RWPE2 (cell line): ENCODE results near the gene RAD51C.
A peak's percentile ranks its signal among the peaks of the same experiment; 100 is the strongest.

Source experiments
- ATAC-seq: fragments of 200-7000 bp; cut with Tn5 transposase; 3 replicates; pipeline ENCODE4 v1.9.1; 2021; ENCODE audit warnings: low read depth
- DNase-seq: peaks from one replicate; pipeline ENCODE4 v3.0.0-alpha.2; 2020; ENCODE audit warnings: low spot score
- H3K27ac ChIP-seq: fragments of 450-650 bp; 2 replicates; pipeline ENCODE4 v1.5.1; 2017; ENCODE audit warnings: mild to moderate bottlenecking; ENCODE audit not compliant: poor library complexity, severe bottlenecking
- H3K27me3 ChIP-seq: fragments of 250-450 bp; sonication (Bioruptor Pico); 2 replicates; pipeline ENCODE4 v1.5.1; 2021; ENCODE audit warnings: mild to moderate bottlenecking, moderate library complexity; ENCODE audit not compliant: insufficient read depth, poor library complexity, severe bottlenecking
- H3K36me3 ChIP-seq: fragments of 250-450 bp; sonication (Bioruptor Pico); 2 replicates; pipeline ENCODE4 v1.5.1; 2020; ENCODE audit warnings: low read depth, mild to moderate bottlenecking, moderate library complexity
- H3K4me1 ChIP-seq: fragments of 250-450 bp; sonication (Bioruptor Pico); 2 replicates; pipeline ENCODE4 v1.5.1; 2021; ENCODE audit warnings: mild to moderate bottlenecking, moderate library complexity; ENCODE audit not compliant: insufficient read depth, poor library complexity, severe bottlenecking
- H3K4me3 ChIP-seq: fragments of 250-450 bp; sonication (Bioruptor Pico); 2 replicates; pipeline ENCODE4 v1.5.1; 2021; ENCODE audit warnings: mild to moderate bottlenecking, moderate library complexity; ENCODE audit not compliant: severe bottlenecking
- H3K9me3 ChIP-seq: fragments of 250-450 bp; sonication (Bioruptor Pico); 2 replicates; pipeline ENCODE4 v1.5.1; 2021; ENCODE audit warnings: mild to moderate bottlenecking, moderate library complexity; ENCODE audit not compliant: severe bottlenecking
- TF ChIP-seq, protein P1 (sequence below): fragments of 450-650 bp; IDR thresholded peaks from one replicate; pipeline ENCODE4 v1.5.1; 2017; ENCODE audit warnings: mild to moderate bottlenecking, moderate library complexity; ENCODE audit not compliant: poor library complexity, severe bottlenecking

Gene RAD51C

DNA sequence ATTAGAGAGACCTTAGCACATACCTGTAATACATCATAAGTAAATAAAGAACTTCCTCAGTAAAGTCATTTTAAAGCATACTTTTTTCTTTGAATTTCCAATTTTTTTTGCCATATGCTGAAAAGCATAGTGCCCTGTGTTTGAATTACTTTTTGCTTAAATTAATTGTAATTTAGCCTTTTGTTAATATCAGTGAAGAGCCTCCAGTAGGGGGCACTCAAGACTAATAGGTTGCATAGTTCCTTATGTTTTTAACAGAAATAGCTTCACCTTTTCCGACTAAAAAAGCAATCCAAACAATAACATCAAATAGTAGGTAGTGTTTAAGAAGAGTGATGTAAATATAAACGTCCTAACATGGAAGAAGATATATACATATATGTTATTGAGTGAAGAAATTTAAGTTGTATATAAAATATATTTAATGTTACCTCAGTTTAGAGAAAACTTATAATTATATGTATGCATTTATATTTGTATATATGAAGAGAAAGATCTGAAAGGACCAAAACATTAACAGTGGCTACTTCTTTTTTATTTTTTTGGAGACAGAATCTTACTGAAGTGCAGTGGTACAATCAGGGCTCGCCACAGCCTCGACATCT lies 18.6 kb downstream of the RAD51C start:
- no peak for DNase-seq
- Histone ChIP-seq H3K36me3 (peaks cover 32% of the 10 kb centered on the region), H3K4me3 (no peak overlapping the region), H3K27me3 (no peaks in the 10 kb centered on the region), H3K9me3 (no peaks in the 10 kb centered on the region), H3K27ac (no peak overlapping the region), H3K4me1 (no peaks in the 10 kb centered on the region)
- TF ChIP-seq, protein P1, sequence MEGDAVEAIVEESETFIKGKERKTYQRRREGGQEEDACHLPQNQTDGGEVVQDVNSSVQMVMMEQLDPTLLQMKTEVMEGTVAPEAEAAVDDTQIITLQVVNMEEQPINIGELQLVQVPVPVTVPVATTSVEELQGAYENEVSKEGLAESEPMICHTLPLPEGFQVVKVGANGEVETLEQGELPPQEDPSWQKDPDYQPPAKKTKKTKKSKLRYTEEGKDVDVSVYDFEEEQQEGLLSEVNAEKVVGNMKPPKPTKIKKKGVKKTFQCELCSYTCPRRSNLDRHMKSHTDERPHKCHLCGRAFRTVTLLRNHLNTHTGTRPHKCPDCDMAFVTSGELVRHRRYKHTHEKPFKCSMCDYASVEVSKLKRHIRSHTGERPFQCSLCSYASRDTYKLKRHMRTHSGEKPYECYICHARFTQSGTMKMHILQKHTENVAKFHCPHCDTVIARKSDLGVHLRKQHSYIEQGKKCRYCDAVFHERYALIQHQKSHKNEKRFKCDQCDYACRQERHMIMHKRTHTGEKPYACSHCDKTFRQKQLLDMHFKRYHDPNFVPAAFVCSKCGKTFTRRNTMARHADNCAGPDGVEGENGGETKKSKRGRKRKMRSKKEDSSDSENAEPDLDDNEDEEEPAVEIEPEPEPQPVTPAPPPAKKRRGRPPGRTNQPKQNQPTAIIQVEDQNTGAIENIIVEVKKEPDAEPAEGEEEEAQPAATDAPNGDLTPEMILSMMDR, result peak; percentile 90
- ATAC-seq, result no peak

DNA sequence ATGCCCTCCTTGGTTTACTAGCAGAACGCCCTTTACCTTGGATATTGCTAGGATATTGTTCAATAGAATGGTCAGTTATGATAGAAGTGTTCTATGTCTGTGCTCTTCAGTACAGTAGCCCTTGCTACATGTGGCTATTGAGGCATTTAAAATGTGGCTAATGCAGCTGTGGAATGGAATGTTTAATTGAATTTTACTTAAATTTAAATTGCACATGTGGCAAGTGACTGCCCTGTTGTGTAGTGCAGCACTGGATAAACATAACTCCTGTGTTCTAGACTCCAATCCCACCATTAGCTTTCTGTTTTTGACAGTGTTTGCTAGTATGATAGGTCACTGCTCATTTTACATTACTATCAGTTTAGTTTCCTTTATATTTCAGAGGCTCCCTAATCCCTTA lies 29.9 kb downstream of the RAD51C start:
- Histone ChIP-seq H3K36me3 (peaks cover 32% of the 10 kb centered on the region), H3K4me1 (no peaks in the 10 kb centered on the region), H3K4me3 (no peak overlapping the region), H3K27me3 (no peaks in the 10 kb centered on the region), H3K9me3 (no peaks in the 10 kb centered on the region), H3K27ac (no peak overlapping the region)
- DNase-seq, result no peak
- no peak for ATAC-seq
- TF ChIP-seq, protein P1, result no peak

DNA sequence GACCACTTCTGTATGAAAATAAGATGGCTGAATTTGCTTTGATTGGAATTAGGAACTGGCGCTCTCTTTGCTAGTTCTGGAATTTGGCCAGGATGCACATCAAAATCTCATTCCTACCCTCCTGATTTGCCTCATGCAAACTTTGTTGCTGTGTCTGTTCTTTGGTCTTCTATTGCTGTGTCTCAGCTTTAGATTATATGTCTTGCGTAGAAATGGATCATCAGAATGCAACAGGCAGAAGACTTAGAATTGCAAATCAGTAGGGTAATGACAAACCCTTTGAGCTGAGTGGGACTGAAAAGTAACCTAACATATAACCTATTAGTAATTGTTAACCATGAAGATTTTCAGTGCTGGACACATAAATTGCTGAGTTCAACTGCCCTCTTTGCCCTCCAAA lies 30.3 kb downstream of the RAD51C start:
- H3K27me3 ChIP-seq, result no peaks in the 10 kb centered on the region
- DNase-seq (no peak), ATAC-seq (no peak)
- no peak overlapping the region for H3K4me3 ChIP-seq
- no peaks in the 10 kb centered on the region for H3K9me3 ChIP-seq
- peaks cover 32% of the 10 kb centered on the region for H3K36me3 ChIP-seq
- no peaks in the 10 kb centered on the region for H3K4me1 ChIP-seq
- TF ChIP-seq, protein P1, result no peak
- H3K27ac ChIP-seq, result no peak overlapping the region

DNA sequence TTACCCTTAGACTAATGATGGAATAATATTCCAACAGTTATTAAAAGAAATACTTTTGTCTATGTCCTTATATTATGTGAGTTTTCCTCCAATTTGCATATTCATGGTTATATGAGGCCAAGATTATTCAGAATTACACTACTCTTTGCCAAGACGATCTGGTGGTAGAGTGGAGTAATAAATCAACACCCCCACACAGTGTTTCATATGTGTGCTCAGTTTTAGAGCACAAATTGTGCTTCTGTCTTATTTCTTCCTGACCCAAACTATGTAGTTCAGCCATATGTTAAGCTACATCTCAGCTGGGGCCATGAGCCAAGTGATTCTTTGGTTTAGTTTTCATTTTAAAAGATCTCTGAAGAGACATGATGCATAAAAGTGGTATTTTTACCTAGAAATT lies 36.4 kb downstream of the RAD51C start:
- Histone ChIP-seq H3K9me3 (no peaks in the 10 kb centered on the region), H3K27me3 (no peaks in the 10 kb centered on the region), H3K4me1 (no peaks in the 10 kb centered on the region), H3K27ac (no peak overlapping the region), H3K4me3 (no peak overlapping the region), H3K36me3 (peaks cover 17% of the 10 kb centered on the region; the same call in 1 of the 2 replicates)
- DNase-seq, result no peak
- no peak for ATAC-seq
- TF ChIP-seq, protein P1, result no peak

DNA sequence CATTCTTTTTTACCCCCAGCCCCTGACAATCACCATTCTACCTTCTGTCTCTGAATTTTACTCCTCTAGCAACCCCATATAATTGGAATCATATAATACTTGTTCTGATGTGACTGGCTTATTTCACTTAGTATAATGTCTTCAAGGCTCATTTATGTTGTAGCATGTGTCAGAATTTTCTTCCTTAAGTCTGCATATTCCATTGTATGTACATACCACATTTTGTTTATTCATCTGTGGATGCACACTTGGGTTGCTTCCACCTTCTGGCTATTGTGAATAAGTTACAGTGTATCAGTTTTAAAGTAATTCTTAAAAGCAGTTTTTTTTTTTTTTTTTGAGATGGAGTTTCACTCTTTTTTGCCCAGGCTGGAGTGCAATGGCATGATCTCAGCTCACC lies 38.5 kb downstream of the RAD51C start:
- Histone ChIP-seq H3K27me3 (no peaks in the 10 kb centered on the region), H3K27ac (no peak overlapping the region), H3K4me1 (no peaks in the 10 kb centered on the region), H3K9me3 (no peaks in the 10 kb centered on the region), H3K36me3 (peaks cover 11% of the 10 kb centered on the region; the same call in 1 of the 2 replicates), H3K4me3 (no peak overlapping the region)
- TF ChIP-seq, protein P1, result no peak
- ATAC-seq, result no peak
- no peak for DNase-seq
